HUDEP-2 (cell line): ENCODE results near the gene DIPK1A.
A peak's percentile ranks its signal among the peaks of the same experiment; 100 is the strongest.

Source experiments
- DNase-seq, 76 experiments: peaks; one replicate each; lab custom pipeline; 2025; ENCODE audit not compliant: unreplicated experiment in 76 of 76; lab: John Stamatoyannopoulos, UW

Gene DIPK1A

DNA sequence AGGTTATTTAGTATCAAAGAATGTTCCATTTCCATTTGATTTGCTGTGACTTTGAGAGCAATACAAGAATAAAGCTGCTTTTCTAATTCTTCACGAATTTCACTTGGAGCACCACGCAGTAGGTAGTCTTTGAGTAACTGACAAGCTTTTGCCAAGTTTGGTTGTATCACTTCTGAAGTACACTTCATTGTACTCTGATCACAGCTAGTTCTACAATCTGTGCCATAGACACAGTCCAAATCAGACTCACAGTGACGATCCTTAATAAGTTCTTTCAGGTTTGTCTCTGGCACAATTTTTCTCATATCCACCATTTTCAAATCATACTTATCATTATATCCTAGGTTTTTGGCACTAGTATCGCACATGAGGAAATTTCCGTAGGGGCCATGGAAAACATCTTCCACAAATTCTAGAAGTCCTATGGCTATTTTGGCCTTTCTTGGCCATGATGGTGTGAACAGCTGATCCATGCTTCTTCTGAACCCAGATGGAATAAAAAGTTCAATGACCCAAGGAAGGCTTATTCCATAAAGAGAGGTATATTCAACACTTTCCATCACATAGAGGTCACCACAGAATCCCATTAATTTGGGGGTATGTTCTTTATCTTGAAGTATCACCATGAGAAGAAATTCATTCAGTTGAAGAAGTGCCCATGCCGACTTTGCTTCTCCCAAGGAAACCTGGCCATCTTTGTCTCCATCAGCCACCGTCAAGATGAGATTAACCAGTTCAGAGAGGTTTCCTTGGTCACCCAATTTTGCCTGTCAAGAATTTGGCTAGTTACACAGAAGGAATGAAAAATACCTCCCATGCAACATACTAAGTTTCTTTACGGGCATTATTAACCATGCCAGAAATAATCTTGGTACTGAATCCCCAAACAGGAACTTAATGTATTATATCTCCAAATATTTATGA lies 117.6 kb downstream of the DIPK1A start:
- no peak for DNase-seq

DNA sequence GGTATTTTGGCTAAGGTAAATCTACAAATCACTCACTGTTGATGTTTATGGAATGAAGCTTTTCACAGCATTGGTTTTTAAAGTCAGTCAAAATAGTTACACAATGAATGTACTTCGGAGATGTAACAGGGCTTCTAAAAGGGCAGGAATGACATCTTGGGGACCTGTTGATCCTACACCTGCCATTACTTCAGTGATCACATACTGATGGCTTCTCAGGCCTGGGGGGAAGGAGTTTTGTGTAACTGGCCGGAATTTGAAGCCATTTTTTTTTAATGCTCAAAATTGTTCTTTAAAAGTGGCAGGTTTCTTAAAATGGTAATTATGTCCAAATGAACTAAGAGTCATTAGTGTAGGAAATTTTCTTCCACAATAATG lies 118.2 kb downstream of the DIPK1A start:
- no peak for DNase-seq

DNA sequence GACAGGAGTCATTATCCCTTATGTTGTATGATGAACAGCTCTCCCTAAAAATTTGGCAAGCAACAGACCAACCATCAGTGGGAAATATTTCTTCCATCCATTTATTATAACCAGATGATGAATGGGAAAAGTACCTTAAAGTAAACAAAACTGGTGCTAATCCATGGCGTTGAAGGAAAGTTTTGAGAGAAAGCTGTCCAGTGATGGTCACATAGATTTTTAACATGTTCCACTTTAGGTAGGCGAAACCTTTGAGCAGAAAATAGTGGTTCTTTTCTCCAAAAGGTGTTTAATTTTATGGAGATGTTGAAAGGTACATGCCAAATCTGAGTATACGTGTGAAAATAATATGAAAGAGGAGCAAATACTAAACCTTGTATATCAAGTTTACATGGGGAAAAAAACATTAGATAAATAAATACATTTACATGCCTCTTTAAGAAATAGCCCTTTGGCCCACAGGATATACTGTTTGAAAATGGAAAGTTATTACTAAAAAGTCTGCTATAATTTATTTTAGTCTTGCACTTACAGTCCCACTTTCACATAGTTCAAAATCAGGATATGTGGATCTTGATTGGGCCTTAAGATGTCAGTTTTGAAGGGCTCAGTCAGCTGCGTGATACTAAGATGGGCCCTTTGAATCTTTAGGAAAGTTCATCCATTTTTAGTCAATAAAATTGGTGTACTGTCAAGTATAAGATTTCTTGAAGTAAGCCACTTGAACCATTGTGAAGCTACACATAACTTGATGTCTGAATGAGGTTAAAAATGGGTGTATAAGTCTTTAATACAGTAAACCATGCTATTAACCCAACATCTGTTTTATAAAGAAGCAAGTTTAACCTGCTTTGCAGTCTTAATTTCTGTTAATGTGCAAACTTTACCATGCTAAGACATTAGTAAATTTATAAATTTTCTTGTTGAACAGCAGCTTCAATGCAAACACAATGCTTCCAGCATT lies 118.9 kb downstream of the DIPK1A start:
- no peak for DNase-seq

- no peak for DNase-seq
Measured at GRCh38 chr1:92840600-92840999, 120.7 kb downstream of the DIPK1A start.

DNA sequence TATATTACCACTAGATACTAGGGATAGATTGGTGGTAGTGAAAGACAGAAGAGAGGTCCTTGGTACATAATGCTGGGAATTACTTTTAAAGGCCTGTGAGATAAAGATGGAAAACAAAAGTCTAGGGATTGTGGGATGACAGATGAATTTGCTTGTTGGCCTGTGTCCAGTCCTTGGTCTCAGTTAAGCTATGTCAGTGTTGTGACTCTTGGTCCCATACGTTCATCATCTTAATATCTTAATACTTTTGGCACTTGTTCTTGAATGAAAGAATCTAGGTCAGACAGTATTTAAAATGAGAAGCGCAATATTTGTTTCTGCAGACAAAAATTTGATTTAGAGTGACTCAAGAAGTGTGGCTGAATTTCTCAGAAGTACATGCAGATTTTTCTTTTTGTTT lies 121.8 kb downstream of the DIPK1A start:
- DNase-seq = no peak

DNA sequence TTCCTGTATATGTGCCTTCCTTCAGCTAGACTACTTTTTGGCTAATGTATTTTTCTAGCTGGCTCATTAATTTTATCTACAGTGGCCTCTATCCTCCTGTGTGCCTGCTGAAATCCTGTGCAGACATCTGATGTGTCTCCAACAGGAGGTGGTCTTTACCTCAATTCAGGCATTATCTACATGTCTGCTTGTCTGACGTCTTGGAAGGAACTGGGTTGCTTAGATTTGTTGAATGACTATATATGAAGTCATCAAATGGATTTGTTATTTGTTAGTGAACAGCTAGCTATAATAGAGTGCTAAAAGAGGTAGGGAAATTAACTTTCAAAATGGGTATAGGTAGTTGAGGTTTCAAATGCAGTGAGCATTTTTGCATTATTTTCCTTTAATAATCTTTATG lies 122.7 kb downstream of the DIPK1A start:
- DNase-seq = no peak

- DNase-seq = no peak
Measured at GRCh38 chr1:92837062-92837461, 124.2 kb downstream of the DIPK1A start.

DNA sequence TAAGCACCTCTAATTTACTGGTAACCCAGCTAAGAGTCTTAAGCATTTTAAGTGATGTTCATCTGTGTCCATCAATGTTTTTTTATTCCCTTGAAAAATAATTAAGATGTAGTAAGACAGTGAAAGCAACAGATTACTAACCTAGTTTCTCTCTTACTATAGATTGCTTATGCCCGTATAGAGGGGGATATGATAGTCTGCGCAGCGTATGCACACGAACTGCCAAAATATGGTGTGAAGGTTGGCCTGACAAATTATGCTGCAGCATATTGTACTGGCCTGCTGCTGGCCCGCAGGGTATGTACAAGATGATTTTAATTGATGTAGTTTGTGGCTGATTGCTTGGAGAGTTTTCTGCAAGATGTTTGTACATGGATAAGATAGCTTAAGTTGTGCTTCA lies 126.6 kb downstream of the DIPK1A start:
- DNase-seq = no peak

DNA sequence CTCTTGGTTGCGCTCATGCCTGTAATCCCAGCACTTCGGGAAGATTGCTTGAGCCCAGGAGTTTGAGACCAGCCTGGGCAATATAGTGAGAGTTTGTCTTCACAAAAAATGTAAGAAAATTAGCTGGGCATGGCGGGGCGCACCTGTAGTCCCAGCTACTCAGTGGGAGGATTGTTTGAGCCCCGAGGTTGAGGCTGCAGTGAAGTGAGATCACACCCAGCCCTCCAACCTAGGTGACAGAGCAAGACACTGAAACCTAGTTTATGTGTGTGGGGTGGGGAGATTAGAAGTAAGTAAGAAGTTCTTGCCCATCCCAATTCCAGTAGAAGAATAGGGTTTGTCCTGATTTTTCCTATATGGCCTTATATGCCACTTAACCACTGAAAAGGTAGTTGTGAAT lies 127.4 kb downstream of the DIPK1A start:
- DNase-seq = peak in 2 of 76 experiments; percentile 19 to 27

DNA sequence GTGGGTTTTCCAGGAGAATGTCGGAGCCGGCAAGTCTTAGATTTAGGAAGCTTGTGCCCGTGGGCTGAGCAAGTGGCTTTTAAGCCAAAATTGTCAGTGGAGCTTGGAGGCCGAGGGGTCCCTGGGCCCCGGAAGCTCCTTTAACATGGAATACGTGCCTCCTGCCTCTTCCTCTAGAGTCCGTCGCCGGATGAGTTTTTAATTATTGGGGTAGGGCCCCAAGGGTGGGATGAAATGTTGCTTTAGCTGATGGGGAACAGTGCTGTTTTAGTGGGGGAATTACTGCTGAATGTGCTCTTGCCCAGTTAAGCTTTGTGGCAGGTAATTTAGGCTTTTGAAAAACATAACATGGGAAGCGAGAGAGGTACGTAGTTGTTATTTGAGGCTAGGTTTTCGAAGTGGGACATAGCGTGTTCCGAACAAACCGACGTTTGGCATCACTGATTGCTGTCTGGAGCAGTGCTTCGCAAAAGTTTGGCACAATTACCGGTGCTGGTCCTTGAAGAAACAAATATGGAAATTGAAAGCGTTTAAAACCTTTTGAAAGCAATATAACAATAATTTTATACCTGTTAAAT lies 128.6 kb downstream of the DIPK1A start:
- no peak for DNase-seq

- peak; percentile 27 to 97 (median 94) for DNase-seq
Measured at GRCh38 chr1:92831762-92832536, 129.3 kb downstream of the DIPK1A start, which contains the start of gene RPL5. Gene RPL5 (plus strand): TSS chr1:92832040. CDS start chr1:92832115, 75 bp downstream.

GRCh38 chr1:92831368-92831761 lies 129.9 kb downstream of the DIPK1A start:
- peak in 1 of 76 experiments; percentile 10 for DNase-seq

- DNase-seq = no peak
Measured at GRCh38 chr1:92826792-92827191, 134.5 kb downstream of the DIPK1A start.

DNA sequence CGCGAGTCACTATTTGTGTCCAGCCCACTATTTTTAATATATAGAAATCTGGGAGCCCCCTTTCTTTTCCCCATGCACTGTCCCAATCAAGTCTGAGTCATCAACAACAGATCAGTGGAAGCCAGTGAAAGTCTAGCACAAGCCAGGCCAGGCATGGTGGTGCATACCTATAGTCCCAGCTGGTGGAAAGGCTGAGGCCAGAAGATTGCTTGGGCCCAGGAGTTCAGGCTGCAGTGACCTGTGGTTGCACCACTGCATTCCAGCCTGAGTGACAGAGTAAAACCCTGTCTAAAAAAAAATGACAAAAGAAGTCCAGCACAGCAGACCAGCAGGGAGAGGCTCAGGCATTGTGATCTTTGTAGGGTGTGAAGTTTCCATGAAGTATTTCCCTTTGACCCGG lies 138.4 kb downstream of the DIPK1A start:
- no peak for DNase-seq

DNA sequence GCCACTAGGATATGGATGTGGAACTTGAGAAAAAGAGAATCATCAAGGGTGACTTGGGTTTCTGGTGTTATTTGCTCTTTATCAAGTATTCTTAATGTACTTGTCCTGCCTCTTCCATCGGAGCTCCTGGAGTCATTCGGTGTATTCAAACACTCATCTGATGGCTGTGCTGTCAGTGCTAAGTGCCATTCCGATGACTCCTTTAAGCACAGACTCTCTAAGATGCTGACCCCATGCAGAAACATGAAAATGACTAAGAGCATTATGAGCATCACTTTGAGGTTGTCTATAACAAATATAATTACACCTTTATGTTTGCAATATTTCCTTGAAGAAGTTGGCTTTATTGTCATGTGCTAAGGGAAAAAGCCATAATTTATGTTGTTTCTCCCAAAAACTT lies 140.7 kb downstream of the DIPK1A start:
- DNase-seq = no peak

- DNase-seq = no peak
Measured at GRCh38 chr1:92820024-92820423, 141.2 kb downstream of the DIPK1A start.

- peak in 29 of 76 experiments; percentile 1 to 53 (median 16) for DNase-seq
Measured at GRCh38 chr1:92817986-92818764, 143.1 kb downstream of the DIPK1A start.

- no peak for DNase-seq
Measured at GRCh38 chr1:92817137-92817697, 144.0 kb downstream of the DIPK1A start.

GRCh38 chr1:92816732-92817131 lies 144.5 kb downstream of the DIPK1A start:
- no peak for DNase-seq
